HepG2 (cell line): ENCODE results near the gene FAM174C. TPM values are rescaled to one million over a fixed set of nuclear protein-coding genes. Genes with fewer than 3 reads are reported as not detected.

Source experiments
- CBX1 ChIP-seq: IDR thresholded peaks from one replicate; pipeline ENCODE4 v1.6.1; 2016; ENCODE audit warnings: antibody characterized with exemption, low read depth
- CENPX ChIP-seq: sonication (generic); formaldehyde crosslinking; IDR thresholded peaks from 2 replicates; pipeline ENCODE4 v1.9.0; 2021; ENCODE audit warnings: mild to moderate bottlenecking, missing genetic modification reagents, moderate library complexity
- MXI1 ChIP-seq: IDR thresholded peaks from 3 replicates; pipeline ENCODE4 v1.6.1; 2012; ENCODE audit warnings: low read depth, low read length, inconsistent platforms, borderline replicate concordance
- RFX5 ChIP-seq: IDR thresholded peaks from 2 replicates; pipeline ENCODE4 v1.6.1; 2011; ENCODE audit warnings: low read depth, low read length, improper control_type of control experiment
- ZNF136 ChIP-seq: sonication (generic); formaldehyde crosslinking; IDR thresholded peaks from 2 replicates; pipeline ENCODE4 v1.8.1; 2022; ENCODE audit warnings: low read depth, mild to moderate bottlenecking, moderate library complexity, missing genetic modification reagents
- polyA plus RNA-seq, 8 experiments: library from polyadenylated mRNA; depleted of rRNA in 3 of 8; stranded (reverse) in 7 of 8; unstranded in 1 of 8; fragments of >200 nt; fragmentation: Illumina TruSeq in 4 of 8; extraction: Trizol in 4 of 8; gene quantifications; 2 replicates each; pipeline versions ENCODE4 v1.2.1 to v1.2.3, GENCODE V29; 2011 to 2016; ENCODE audit warnings: low read depth in 4 of 8, missing spikeins in 1 of 8, mixed read lengths in 1 of 8; ENCODE audit not compliant: insufficient read depth in 1 of 8
- total RNA-seq, 5 experiments: library from RNA; depleted of rRNA; stranded (reverse); fragments of >200 nt; fragmentation: Illumina TruSeq; extraction: Trizol; gene quantifications; 2 replicates each; pipeline ENCODE4 v1.2.3, GENCODE V29; 2016; ENCODE audit warnings: low read depth in 1 of 5
- TF ChIP-seq, protein P1 (sequence below): sonication (generic); formaldehyde crosslinking; IDR thresholded peaks from 2 replicates; pipeline ENCODE4 v1.4.0; 2020; ENCODE audit warnings: missing genetic modification reagents
- TF ChIP-seq, protein P2 (sequence below): sonication (generic); formaldehyde crosslinking; IDR thresholded peaks from 2 replicates; pipeline ENCODE4 v1.4.0; 2020; ENCODE audit warnings: mild to moderate bottlenecking, missing genetic modification reagents, borderline replicate concordance
- TF ChIP-seq, protein P3 (sequence below): sonication (generic); formaldehyde crosslinking; IDR thresholded peaks from 2 replicates; pipeline ENCODE4 v1.8.0; 2022; ENCODE audit warnings: missing genetic modification reagents, mild to moderate bottlenecking, borderline replicate concordance
- TF ChIP-seq, protein P4 (sequence below): sonication (generic); formaldehyde crosslinking; IDR thresholded peaks from 2 replicates; pipeline ENCODE4 v1.4.0; 2020; ENCODE audit warnings: missing genetic modification reagents, borderline replicate concordance
- TF ChIP-seq, protein P5 (sequence below): sonication (generic); formaldehyde crosslinking; IDR thresholded peaks from 2 replicates; pipeline ENCODE4 v1.5.1; 2020; ENCODE audit warnings: missing genetic modification reagents, mild to moderate bottlenecking, borderline replicate concordance
- TF ChIP-seq, protein P6 (sequence below): sonication (generic); formaldehyde crosslinking; IDR thresholded peaks from 2 replicates; pipeline ENCODE4 v1.5.1; 2020; ENCODE audit warnings: mild to moderate bottlenecking, moderate library complexity, missing genetic modification reagents

The FAM174C gene
- total and polyA plus RNA-seq, 2 of the 13 experiments (the other 11 are each of a cell fraction or from before 2014, with no cell fraction given) = 19.5 to 31.3 TPM

DNA sequence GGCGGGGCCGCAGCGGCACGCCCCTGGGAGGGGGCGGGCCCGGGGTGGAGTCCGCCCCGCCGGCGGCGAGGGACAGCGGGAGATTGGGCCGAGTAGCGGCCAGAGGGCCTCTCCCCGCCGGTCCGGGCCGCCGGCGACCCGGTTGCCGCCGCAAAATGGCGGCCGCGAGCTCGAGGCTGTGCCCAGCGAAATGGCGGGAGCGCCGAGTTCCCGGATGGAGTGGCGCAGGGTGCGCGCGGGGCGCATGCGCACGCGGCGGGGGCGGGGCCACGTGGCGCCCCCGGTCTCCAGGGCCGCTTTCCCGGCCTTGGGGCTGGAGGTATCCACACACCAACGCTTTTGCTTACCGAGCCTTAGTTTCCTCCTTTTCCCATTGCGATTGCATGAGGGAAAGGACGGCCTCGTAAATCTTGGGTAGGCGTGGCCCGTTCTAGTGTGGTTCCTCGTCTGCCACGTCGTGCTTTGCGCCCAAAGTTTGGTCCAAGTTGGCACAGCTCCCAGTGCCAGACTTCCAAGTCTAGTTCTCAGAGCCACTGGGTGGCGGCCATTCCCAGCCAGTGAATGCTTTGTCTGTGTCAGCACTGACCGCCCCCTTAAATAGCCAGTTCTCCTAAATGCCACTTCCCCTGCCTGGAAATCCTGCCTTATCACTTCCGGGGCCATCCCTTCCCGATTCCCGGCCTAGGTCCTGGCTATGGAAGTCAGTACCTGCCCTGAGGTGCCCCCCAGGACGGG lies 5.7 kb upstream of the FAM174C start (continued):
- TF ChIP-seq, protein P1, sequence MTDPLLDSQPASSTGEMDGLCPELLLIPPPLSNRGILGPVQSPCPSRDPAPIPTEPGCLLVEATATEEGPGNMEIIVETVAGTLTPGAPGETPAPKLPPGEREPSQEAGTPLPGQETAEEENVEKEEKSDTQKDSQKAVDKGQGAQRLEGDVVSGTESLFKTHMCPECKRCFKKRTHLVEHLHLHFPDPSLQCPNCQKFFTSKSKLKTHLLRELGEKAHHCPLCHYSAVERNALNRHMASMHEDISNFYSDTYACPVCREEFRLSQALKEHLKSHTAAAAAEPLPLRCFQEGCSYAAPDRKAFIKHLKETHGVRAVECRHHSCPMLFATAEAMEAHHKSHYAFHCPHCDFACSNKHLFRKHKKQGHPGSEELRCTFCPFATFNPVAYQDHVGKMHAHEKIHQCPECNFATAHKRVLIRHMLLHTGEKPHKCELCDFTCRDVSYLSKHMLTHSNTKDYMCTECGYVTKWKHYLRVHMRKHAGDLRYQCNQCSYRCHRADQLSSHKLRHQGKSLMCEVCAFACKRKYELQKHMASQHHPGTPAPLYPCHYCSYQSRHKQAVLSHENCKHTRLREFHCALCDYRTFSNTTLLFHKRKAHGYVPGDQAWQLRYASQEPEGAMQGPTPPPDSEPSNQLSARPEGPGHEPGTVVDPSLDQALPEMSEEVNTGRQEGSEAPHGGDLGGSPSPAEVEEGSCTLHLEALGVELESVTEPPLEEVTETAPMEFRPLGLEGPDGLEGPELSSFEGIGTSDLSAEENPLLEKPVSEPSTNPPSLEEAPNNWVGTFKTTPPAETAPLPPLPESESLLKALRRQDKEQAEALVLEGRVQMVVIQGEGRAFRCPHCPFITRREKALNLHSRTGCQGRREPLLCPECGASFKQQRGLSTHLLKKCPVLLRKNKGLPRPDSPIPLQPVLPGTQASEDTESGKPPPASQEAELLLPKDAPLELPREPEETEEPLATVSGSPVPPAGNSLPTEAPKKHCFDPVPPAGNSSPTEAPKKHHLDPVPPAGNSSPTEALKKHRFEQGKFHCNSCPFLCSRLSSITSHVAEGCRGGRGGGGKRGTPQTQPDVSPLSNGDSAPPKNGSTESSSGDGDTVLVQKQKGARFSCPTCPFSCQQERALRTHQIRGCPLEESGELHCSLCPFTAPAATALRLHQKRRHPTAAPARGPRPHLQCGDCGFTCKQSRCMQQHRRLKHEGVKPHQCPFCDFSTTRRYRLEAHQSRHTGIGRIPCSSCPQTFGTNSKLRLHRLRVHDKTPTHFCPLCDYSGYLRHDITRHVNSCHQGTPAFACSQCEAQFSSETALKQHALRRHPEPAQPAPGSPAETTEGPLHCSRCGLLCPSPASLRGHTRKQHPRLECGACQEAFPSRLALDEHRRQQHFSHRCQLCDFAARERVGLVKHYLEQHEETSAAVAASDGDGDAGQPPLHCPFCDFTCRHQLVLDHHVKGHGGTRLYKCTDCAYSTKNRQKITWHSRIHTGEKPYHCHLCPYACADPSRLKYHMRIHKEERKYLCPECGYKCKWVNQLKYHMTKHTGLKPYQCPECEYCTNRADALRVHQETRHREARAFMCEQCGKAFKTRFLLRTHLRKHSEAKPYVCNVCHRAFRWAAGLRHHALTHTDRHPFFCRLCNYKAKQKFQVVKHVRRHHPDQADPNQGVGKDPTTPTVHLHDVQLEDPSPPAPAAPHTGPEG (CRISPR knock-in tag) = peak; percentile 34; the same call in 1 of the 2 replicates
- TF ChIP-seq ZNF136 (CRISPR knock-in tag) (no peak), RFX5 (no peak), CENPX (CRISPR knock-in tag) (no peak), CBX1 (no peak), MXI1 (peak; percentile 85; the same call in 2 of the 3 replicates)
- TF ChIP-seq, protein P2, sequence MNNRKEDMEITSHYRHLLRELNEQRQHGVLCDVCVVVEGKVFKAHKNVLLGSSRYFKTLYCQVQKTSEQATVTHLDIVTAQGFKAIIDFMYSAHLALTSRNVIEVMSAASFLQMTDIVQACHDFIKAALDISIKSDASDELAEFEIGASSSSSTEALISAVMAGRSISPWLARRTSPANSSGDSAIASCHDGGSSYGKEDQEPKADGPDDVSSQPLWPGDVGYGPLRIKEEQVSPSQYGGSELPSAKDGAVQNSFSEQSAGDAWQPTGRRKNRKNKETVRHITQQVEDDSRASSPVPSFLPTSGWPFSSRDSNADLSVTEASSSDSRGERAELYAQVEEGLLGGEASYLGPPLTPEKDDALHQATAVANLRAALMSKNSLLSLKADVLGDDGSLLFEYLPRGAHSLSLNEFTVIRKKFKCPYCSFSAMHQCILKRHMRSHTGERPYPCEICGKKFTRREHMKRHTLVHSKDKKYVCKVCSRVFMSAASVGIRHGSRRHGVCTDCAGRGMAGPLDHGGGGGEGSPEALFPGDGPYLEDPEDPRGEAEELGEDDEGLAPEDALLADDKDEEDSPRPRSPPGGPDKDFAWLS (CRISPR knock-in tag) = no peak
- TF ChIP-seq, protein P3, sequence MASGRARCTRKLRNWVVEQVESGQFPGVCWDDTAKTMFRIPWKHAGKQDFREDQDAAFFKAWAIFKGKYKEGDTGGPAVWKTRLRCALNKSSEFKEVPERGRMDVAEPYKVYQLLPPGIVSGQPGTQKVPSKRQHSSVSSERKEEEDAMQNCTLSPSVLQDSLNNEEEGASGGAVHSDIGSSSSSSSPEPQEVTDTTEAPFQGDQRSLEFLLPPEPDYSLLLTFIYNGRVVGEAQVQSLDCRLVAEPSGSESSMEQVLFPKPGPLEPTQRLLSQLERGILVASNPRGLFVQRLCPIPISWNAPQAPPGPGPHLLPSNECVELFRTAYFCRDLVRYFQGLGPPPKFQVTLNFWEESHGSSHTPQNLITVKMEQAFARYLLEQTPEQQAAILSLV (CRISPR knock-in tag) = peak; percentile 37; the same call in 1 of the 2 replicates
- TF ChIP-seq, protein P4, sequence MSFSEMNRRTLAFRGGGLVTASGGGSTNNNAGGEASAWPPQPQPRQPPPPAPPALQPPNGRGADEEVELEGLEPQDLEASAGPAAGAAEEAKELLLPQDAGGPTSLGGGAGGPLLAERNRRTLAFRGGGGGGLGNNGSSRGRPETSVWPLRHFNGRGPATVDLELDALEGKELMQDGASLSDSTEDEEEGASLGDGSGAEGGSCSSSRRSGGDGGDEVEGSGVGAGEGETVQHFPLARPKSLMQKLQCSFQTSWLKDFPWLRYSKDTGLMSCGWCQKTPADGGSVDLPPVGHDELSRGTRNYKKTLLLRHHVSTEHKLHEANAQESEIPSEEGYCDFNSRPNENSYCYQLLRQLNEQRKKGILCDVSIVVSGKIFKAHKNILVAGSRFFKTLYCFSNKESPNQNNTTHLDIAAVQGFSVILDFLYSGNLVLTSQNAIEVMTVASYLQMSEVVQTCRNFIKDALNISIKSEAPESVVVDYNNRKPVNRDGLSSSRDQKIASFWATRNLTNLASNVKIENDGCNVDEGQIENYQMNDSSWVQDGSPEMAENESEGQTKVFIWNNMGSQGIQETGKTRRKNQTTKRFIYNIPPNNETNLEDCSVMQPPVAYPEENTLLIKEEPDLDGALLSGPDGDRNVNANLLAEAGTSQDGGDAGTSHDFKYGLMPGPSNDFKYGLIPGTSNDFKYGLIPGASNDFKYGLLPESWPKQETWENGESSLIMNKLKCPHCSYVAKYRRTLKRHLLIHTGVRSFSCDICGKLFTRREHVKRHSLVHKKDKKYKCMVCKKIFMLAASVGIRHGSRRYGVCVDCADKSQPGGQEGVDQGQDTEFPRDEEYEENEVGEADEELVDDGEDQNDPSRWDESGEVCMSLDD (CRISPR knock-in tag) = no peak
- TF ChIP-seq, protein P5, sequence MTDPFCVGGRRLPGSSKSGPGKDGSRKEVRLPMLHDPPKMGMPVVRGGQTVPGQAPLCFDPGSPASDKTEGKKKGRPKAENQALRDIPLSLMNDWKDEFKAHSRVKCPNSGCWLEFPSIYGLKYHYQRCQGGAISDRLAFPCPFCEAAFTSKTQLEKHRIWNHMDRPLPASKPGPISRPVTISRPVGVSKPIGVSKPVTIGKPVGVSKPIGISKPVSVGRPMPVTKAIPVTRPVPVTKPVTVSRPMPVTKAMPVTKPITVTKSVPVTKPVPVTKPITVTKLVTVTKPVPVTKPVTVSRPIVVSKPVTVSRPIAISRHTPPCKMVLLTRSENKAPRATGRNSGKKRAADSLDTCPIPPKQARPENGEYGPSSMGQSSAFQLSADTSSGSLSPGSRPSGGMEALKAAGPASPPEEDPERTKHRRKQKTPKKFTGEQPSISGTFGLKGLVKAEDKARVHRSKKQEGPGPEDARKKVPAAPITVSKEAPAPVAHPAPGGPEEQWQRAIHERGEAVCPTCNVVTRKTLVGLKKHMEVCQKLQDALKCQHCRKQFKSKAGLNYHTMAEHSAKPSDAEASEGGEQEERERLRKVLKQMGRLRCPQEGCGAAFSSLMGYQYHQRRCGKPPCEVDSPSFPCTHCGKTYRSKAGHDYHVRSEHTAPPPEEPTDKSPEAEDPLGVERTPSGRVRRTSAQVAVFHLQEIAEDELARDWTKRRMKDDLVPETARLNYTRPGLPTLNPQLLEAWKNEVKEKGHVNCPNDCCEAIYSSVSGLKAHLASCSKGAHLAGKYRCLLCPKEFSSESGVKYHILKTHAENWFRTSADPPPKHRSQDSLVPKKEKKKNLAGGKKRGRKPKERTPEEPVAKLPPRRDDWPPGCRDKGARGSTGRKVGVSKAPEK (CRISPR knock-in tag) = no peak
- TF ChIP-seq, protein P6, sequence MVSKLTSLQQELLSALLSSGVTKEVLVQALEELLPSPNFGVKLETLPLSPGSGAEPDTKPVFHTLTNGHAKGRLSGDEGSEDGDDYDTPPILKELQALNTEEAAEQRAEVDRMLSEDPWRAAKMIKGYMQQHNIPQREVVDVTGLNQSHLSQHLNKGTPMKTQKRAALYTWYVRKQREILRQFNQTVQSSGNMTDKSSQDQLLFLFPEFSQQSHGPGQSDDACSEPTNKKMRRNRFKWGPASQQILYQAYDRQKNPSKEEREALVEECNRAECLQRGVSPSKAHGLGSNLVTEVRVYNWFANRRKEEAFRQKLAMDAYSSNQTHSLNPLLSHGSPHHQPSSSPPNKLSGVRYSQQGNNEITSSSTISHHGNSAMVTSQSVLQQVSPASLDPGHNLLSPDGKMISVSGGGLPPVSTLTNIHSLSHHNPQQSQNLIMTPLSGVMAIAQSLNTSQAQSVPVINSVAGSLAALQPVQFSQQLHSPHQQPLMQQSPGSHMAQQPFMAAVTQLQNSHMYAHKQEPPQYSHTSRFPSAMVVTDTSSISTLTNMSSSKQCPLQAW = no peak
